Thoracic aorta (tissue), 2 donors: Measurements from ENCODE around the gene HK3. TPM values are rescaled to one million over a fixed set of nuclear protein-coding genes. Genes with fewer than 3 reads are reported as not detected.
"Not testable (repeated sequence)": the region's sequence is repeated elsewhere in the genome, so short reads cannot be mapped to it uniquely, and the experiment has no call there.

ENCODE experiments used
- ATAC-seq: fragments of 150-250 bp; one replicate; pipeline ENCODE4 v1.8.0; 2017; ENCODE audit warnings: low read depth; ENCODE audit not compliant: insufficient number of reproducible peaks, low FRiP score
- DNase-seq: peaks from one replicate; pipeline ENCODE4 v3.0.0-alpha.2; 2020; ENCODE audit warnings: low spot score
- H3K27ac ChIP-seq, 2 donors: fragments of 200-600 bp; sonication (generic); 1 replicate in 1 of 2; 2 replicates in 1 of 2; pipeline ENCODE4 v1.5.1; 2016; ENCODE audit warnings: mild to moderate bottlenecking in 2 of 2, moderate library complexity in 2 of 2
- H3K27me3 ChIP-seq: fragments of 200-600 bp; sonication (generic); replicated peaks from 2 replicates; pipeline ENCODE4 v1.6.0; 2016; ENCODE audit warnings: mild to moderate bottlenecking; ENCODE audit not compliant: insufficient read depth
- H3K36me3 ChIP-seq: fragments of 200-600 bp; sonication (generic); one replicate; pipeline ENCODE4 v1.5.1; 2016
- H3K4me1 ChIP-seq, 2 donors: fragments of 200-600 bp; sonication (generic); 1 replicate in 1 of 2; 2 replicates in 1 of 2; pipeline versions ENCODE4 v1.5.1 to v1.6.0; 2016; ENCODE audit warnings: low read depth in 2 of 2, mild to moderate bottlenecking in 1 of 2; ENCODE audit not compliant: control insufficient read depth in 1 of 2
- H3K4me3 ChIP-seq: fragments of 200-600 bp; sonication (generic); 2 replicates; pipeline ENCODE4 v1.5.1; 2016; ENCODE audit warnings: mild to moderate bottlenecking
- H3K9me3 ChIP-seq: fragments of 200-600 bp; sonication (generic); 2 replicates; pipeline ENCODE4 v1.5.1; 2016
- CTCF ChIP-seq: fragments of 200-600 bp; sonication (generic); IDR thresholded peaks from one replicate; pipeline ENCODE4 v1.5.1; 2019; ENCODE audit warnings: antibody characterized with exemption
- total RNA-seq, 2 donors: library from RNA; depleted of rRNA; stranded (reverse); fragments of >200 nt; gene quantifications; one replicate each; pipeline versions ENCODE4 v1.1.0 to v1.2.3, GENCODE V29; 2016

Gene HK3
- total RNA-seq, 2 donors from 2014 or later = 9.0 to 26.1 TPM

DNA sequence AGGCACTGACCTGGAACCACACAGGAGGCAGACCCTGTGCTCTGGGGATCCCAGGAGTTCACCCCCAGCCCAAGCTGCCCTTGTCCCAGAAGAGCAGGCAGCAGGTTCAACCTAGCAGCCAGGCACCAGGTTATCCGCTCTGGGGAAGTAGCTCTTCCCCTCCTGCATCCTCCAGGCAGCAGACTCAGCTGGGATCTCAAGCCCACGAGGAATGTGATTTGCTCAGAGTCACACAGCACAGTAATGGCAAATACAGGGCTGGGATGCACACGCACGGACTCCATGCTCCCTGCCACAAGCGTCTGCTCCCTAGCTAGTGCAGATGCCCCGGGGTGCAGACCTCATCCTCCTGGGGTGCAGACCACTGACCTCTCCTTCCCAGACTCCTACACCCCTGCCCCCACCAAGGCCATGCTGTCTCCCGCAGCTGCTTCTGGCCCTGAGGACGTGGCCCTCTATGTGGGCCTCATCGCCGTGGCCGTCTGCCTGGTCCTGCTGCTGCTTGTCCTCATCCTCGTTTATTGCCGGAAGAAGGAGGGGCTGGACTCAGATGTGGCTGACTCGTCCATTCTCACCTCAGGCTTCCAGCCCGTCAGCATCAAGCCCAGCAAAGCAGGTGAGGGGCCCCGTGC, 25.5 kb downstream of the HK3 start:
- DNase-seq (no peak), ATAC-seq (no peak)
- no peaks in the 10 kb centered on the region for H3K36me3 ChIP-seq
- H3K27me3 ChIP-seq = no peaks in the 10 kb centered on the region
- H3K4me3 ChIP-seq = no peak overlapping the region
- no peaks in the 10 kb centered on the region for H3K9me3 ChIP-seq
- TF ChIP-seq CTCF = no peak
- no peaks in the 10 kb centered on the region for H3K4me1 ChIP-seq
- H3K27ac ChIP-seq = no peak overlapping the region

- H3K9me3 ChIP-seq, H3K4me3 ChIP-seq, DNase-seq, H3K27me3 ChIP-seq, H3K36me3 ChIP-seq, H3K27ac ChIP-seq, H3K4me1 ChIP-seq, ATAC-seq: not testable (repeated sequence)
These were observed 26.1 kb downstream of the HK3 start for GRCh38 chr5:176873011-176873410.

GRCh38 chr5:176872586-176872985, 26.6 kb downstream of the HK3 start:
- DNase-seq, H3K27ac ChIP-seq, H3K9me3 ChIP-seq, H3K4me1 ChIP-seq, H3K36me3 ChIP-seq, H3K27me3 ChIP-seq, ATAC-seq, H3K4me3 ChIP-seq: not testable (repeated sequence)

DNA sequence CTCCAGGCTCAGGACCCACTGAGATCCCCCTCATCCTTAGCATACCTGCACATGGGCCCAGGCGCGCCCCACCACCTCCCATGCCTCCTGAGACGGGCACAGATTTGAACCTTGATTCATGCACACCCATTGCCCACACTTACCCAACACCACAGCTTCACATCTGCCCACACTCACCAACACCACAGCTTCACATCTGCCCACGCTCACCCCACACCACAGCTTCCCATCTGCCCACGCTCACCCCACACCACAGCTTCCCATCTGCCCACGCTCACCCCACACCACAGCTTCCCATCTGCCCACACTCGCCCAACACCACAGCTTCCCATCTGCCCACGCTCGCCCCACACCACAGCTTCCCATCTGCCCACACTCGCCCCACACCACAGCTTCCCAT, 28.5 kb downstream of the HK3 start:
- not testable (repeated sequence) for H3K9me3 ChIP-seq, ATAC-seq, DNase-seq, H3K27me3 ChIP-seq, H3K27ac ChIP-seq, H3K4me1 ChIP-seq, H3K36me3 ChIP-seq, H3K4me3 ChIP-seq

- Histone ChIP-seq H3K27ac (no peak overlapping the region), H3K4me3 (no peak overlapping the region), H3K4me1 (no peaks in the 10 kb centered on the region), H3K27me3 (no peaks in the 10 kb centered on the region), H3K36me3 (no peaks in the 10 kb centered on the region), H3K9me3 (no peaks in the 10 kb centered on the region)
- no peak for DNase-seq
- ATAC-seq = no peak
- TF ChIP-seq CTCF = no peak
These were observed 29.0 kb downstream of the HK3 start for GRCh38 chr5:176870110-176870591.

- H3K4me3 ChIP-seq = no peak overlapping the region
- H3K36me3 ChIP-seq = no peaks in the 10 kb centered on the region
- H3K9me3 ChIP-seq = no peaks in the 10 kb centered on the region
- no peaks in the 10 kb centered on the region for H3K4me1 ChIP-seq
- TF ChIP-seq CTCF = no peak
- no peak overlapping the region for H3K27ac ChIP-seq
- DNase-seq (no peak), ATAC-seq (no peak)
- no peaks in the 10 kb centered on the region for H3K27me3 ChIP-seq
These were observed 29.5 kb downstream of the HK3 start for GRCh38 chr5:176869501-176870109.
